Gastrocnemius medialis (tissue), 4 donors: ENCODE results near the gene VSX1. TPM values are rescaled to one million over a fixed set of nuclear protein-coding genes. Genes with fewer than 3 reads are reported as not detected.

Source experiments
- ATAC-seq, 2 donors: fragments of 150-250 bp; one replicate each; pipeline ENCODE4 v1.9.1; 2016
- DNase-seq, 2 donors: peaks; one replicate each; pipeline ENCODE4 v3.0.0-alpha.2; 2019
- H3K27ac ChIP-seq, 4 donors: fragments of 200-600 bp; sonication (generic); 1 replicate in 1 of 4; 2 replicates in 3 of 4; pipeline ENCODE4 v1.5.1; 2016 to 2018; ENCODE audit warnings: mild to moderate bottlenecking in 2 of 4, moderate library complexity in 1 of 4
- H3K27me3 ChIP-seq, 3 donors: fragments of 200-600 bp; sonication (generic) in 2 of 3; 1 replicate in 1 of 3; 2 replicates in 2 of 3; pipeline versions ENCODE4 v1.5.1 to v1.6.0; 2016 to 2019; ENCODE audit warnings: mild to moderate bottlenecking in 1 of 3, moderate library complexity in 1 of 3
- H3K36me3 ChIP-seq, 2 donors: fragments of 200-600 bp; sonication (generic) in 1 of 2; one replicate each; pipeline ENCODE4 v1.5.1; 2017 to 2018
- H3K4me1 ChIP-seq, 2 donors: fragments of 200-600 bp; sonication (generic) in 1 of 2; one replicate each; pipeline ENCODE4 v1.5.1; 2016 to 2017; ENCODE audit warnings: mild to moderate bottlenecking in 2 of 2
- H3K4me3 ChIP-seq, 4 donors: fragments of 200-600 bp; sonication (generic) in 3 of 4; 1 replicate in 1 of 4; 2 replicates in 3 of 4; pipeline ENCODE4 v1.5.1; 2016 to 2019; ENCODE audit warnings: mild to moderate bottlenecking in 2 of 4
- H3K9me3 ChIP-seq, 3 donors: fragments of 200-600 bp; sonication (generic) in 2 of 3; 1 replicate in 1 of 3; 2 replicates in 2 of 3; pipeline ENCODE4 v1.5.1; 2016 to 2019
- POLR2A ChIP-seq, 2 donors: fragments of 450-650 bp; IDR thresholded peaks; one replicate each; pipeline ENCODE4 v1.6.1; 2017; ENCODE audit warnings: antibody characterized with exemption in 2 of 2, mild to moderate bottlenecking in 2 of 2, moderate library complexity in 2 of 2
- in situ Hi-C, 4 donors: fragments of 200-750 bp; cut with MboI; loops; one replicate each; pipeline versions ENCODE4 v1.15.0 to v1.8.0; 2017; ENCODE audit warnings: low sequenced_read_pairs in 4 of 4
- intact Hi-C: fragments of 100-400 bp; cut with DNase I; formaldehyde crosslinking; loops from one replicate; pipeline ENCODE4 v1.15.1; 2023; ENCODE audit warnings: low total_unique reads
- total RNA-seq, 4 donors: library from RNA; depleted of rRNA; stranded (reverse); fragments of >200 nt; gene quantifications; one replicate each; pipeline versions ENCODE4 v1.1.0 to v1.2.3, GENCODE V29; 2016
- TF ChIP-seq, protein P1 (sequence below), 5 experiments: fragments of 450-650 bp in 3 of 5; fragments of 200-600 bp in 2 of 5; sonication (generic) in 2 of 5; IDR thresholded peaks in 4 of 5; conservative IDR thresholded peaks in 1 of 5; 1 replicate in 4 of 5; 2 replicates in 1 of 5; pipeline ENCODE4 v1.5.1; 2016 to 2019; ENCODE audit warnings: antibody characterized with exemption in 5 of 5, mild to moderate bottlenecking in 3 of 5, moderate library complexity in 3 of 5

The VSX1 gene
- total RNA-seq, 4 donors from 2014 or later, result 0.20 to 3.0 TPM; not detected in 2

DNA sequence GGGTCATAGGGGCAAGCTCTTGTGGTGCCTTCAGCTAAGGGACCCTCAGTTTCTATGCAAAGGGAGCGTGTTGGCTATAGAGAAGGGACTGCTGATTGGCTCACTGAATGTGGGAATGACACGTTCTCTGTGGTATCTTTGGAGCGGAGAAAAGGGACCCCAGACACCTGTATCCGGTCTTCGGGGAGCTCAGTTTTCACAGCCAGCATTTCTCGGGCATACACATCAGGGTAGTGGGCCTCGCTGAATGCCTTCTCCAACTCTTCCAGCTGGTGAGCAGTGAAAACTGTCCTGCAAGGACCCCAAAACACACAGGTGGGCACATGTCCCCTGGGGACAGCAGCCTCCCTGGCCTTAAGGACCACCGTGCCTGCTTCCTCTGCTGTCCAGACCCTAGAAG is 3.3 kb downstream of the VSX1 start:
- peaks cover 29 to 40% (median 40%) of the 10 kb centered on the region in 3 donors for H3K27me3 ChIP-seq
- peaks cover 22 to 30% of the 10 kb centered on the region in 2 donors for H3K4me1 ChIP-seq
- in situ Hi-C loops (loop anchor here in 2 of 4 donors (10.0 kb wide), 1 partner anchor 96 kb away; no protein-coding TSS in a partner anchor), intact Hi-C loops (loop anchor here (5.0 kb wide), 1 partner anchor 169 kb away; the partner anchor contains the start of gene PYGB)
- ATAC-seq (no peak), DNase-seq (no peak)
- H3K27ac ChIP-seq, result no peak overlapping the region
- TF ChIP-seq, protein P1, sequence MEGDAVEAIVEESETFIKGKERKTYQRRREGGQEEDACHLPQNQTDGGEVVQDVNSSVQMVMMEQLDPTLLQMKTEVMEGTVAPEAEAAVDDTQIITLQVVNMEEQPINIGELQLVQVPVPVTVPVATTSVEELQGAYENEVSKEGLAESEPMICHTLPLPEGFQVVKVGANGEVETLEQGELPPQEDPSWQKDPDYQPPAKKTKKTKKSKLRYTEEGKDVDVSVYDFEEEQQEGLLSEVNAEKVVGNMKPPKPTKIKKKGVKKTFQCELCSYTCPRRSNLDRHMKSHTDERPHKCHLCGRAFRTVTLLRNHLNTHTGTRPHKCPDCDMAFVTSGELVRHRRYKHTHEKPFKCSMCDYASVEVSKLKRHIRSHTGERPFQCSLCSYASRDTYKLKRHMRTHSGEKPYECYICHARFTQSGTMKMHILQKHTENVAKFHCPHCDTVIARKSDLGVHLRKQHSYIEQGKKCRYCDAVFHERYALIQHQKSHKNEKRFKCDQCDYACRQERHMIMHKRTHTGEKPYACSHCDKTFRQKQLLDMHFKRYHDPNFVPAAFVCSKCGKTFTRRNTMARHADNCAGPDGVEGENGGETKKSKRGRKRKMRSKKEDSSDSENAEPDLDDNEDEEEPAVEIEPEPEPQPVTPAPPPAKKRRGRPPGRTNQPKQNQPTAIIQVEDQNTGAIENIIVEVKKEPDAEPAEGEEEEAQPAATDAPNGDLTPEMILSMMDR (IDR thresholded peaks at IDR 0.05 in 4 of 5, conservative IDR thresholded peaks at IDR 0.05 in 1 of 5), result no peak
- no peak for TF ChIP-seq POLR2A (IDR thresholded peaks at IDR 0.05)
- H3K9me3 ChIP-seq, result no peaks in the 10 kb centered on the region
- H3K4me3 ChIP-seq, result no peak overlapping the region
- H3K36me3 ChIP-seq, result no peaks in the 10 kb centered on the region

- Histone ChIP-seq H3K9me3 (no peaks in the 10 kb centered on the region), H3K27ac (peak overlapping the region; percentile 56 to 70 (median 62)), H3K36me3 (no peaks in the 10 kb centered on the region), H3K27me3 (peaks cover 20 to 30% (median 30%) of the 10 kb centered on the region in 3 donors), H3K4me1 (peaks cover 16 to 20% of the 10 kb centered on the region in 2 donors), H3K4me3 (peak overlapping the region; percentile 41 to 52 (median 48))
- intact Hi-C loops (loop anchor here (2.0 to 5.0 kb wide), 3 partner anchors 39 to 170 kb away; partner anchors contain the start of gene PYGB), in situ Hi-C loops (loop anchor here in 2 of 4 donors (10.0 kb wide), 1 partner anchor 97 kb away; no protein-coding TSS in a partner anchor)
- TF ChIP-seq POLR2A (IDR thresholded peaks at IDR 0.05), result no peak
- TF ChIP-seq, protein P1 (IDR thresholded peaks at IDR 0.05 in 4 of 5, conservative IDR thresholded peaks at IDR 0.05 in 1 of 5), result peak in 1 of 5 experiments; percentile 10
- DNase-seq (peak; percentile 69 to 82), ATAC-seq (peak; percentile 90 to 92)
Measured at GRCh38 chr20:25077610-25078169, 4.3 kb downstream of the VSX1 start.

DNA sequence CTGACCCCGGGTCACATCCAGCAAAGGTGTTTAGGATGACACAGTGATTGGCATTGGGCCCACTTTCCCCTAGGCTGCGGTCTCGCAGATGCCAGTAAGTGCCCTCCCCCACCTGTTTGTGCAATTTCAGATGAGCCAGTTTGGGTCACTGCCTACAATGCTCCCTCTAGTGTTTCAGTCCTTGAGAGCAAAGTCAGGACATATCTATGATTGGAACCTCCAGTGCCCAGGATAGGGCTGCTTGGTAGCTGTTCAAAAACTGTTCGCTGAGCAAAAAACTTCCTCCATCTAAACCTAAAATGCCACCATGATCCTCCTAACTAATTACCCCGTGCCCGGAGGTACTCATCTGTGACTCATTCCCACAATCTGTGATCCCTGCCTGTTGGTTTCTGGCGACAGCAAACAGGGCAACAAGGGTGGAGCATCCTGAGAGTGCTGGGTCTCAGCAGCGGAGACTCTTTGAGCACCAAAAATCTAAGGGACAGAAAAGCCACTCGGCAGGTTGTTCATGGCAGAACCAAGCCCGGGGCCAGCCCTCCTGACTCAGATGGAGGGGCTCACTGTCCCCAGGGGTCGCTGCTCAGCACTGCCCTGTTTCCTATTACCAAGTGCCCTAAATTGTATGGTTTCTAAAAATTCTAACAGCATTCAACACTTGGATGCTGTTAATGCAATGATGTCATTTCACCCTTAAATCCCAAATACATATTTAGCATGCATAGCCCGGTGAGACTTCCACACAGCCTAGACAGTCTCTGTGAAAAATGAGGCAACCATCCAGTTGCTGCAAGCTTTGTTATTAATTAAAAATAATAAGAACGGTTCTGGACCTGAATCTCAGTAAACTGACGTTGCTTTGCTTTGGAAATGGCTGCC is 5.0 kb downstream of the VSX1 start:
- in situ Hi-C loops, result loop anchor here in 2 of 4 donors (10.0 kb wide), 1 partner anchor 98 kb away; no protein-coding TSS in a partner anchor
- Histone ChIP-seq H3K9me3 (no peaks in the 10 kb centered on the region), H3K4me3 (peak overlapping the region; percentile 41 to 52 (median 48)), H3K27ac (peak overlapping the region; percentile 56 to 70 (median 62)), H3K4me1 (peaks cover 16 to 19% of the 10 kb centered on the region in 2 donors), H3K27me3 (peaks cover 13 to 25% (median 23%) of the 10 kb centered on the region in 3 donors), H3K36me3 (no peaks in the 10 kb centered on the region)
- ATAC-seq (peak; percentile 76 to 77), DNase-seq (peak in 1 of 2 donors; percentile 57)
- intact Hi-C loops, result loop anchor here (2.0 to 5.0 kb wide), 3 partner anchors 40 to 170 kb away; partner anchors contain the start of gene PYGB
- TF ChIP-seq, protein P1 (IDR thresholded peaks at IDR 0.05 in 4 of 5, conservative IDR thresholded peaks at IDR 0.05 in 1 of 5), result peak in 3 of 5 experiments; percentile 16 to 44 (median 22)
- TF ChIP-seq POLR2A (IDR thresholded peaks at IDR 0.05), result no peak

DNA sequence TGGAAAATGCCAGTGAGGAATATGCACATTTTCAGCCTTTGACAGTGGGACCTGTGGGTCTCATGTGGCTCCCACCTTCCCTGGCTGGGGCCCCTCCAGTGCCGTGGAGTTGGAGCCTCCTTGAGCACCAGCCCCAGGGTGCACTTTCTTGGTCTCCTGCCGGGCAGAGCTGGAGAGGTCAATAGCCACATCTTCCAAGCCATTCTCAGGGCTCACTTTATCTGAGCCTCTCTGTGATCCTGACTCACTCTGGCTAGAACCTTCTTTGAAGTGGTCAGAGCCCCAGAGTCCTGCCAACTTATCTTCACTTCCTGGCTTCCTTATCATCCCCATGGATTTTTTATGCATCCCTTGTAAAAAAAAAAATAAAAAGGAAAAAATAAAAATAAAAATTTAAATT is 5.7 kb downstream of the VSX1 start:
- Histone ChIP-seq H3K27ac (peak overlapping the region in 2 of 4 donors; percentile 61 to 62), H3K9me3 (no peaks in the 10 kb centered on the region), H3K27me3 (peaks cover 6 to 17% (median 15%) of the 10 kb centered on the region in 3 donors), H3K4me3 (no peak overlapping the region), H3K36me3 (no peaks in the 10 kb centered on the region), H3K4me1 (peaks cover 16 to 19% of the 10 kb centered on the region in 2 donors)
- intact Hi-C loops (loop anchor here (2.0 to 5.0 kb wide), 3 partner anchors 41 to 171 kb away; partner anchors contain the start of gene PYGB), in situ Hi-C loops (loop anchor here in 2 of 4 donors (10.0 kb wide), 1 partner anchor 99 kb away; no protein-coding TSS in a partner anchor)
- DNase-seq (no peak), ATAC-seq (no peak)
- TF ChIP-seq, protein P1 (IDR thresholded peaks at IDR 0.05 in 4 of 5, conservative IDR thresholded peaks at IDR 0.05 in 1 of 5), result no peak
- TF ChIP-seq POLR2A (IDR thresholded peaks at IDR 0.05), result no peak
